SK-N-SH treated with all-trans-retinoic acid at 6 μM for 48 hours (cell line): Measurements from ENCODE around the gene NOX5.

Source experiments
- SNAI2 ChIP-seq: fragments of 250-450 bp; sonication (Bioruptor Pico); IDR thresholded peaks from 2 replicates; pipeline ENCODE4 v1.5.0; 2020; ENCODE audit warnings: mild to moderate bottlenecking, moderate library complexity
- TOX ChIP-seq: fragments of 250-450 bp; sonication (Bioruptor Pico); IDR thresholded peaks from 2 replicates; pipeline ENCODE4 v1.8.0; 2021; ENCODE audit warnings: mild to moderate bottlenecking, moderate library complexity, borderline replicate concordance

GRCh38 chr15:68997050-68997449 lies 17.4 kb upstream of the NOX5 start:
- TF ChIP-seq TOX (CRISPR knock-in tag), result no peak
- no peak for TF ChIP-seq SNAI2 (CRISPR knock-in tag)
